ENCODE data around the gene DMRTB1.

DNA sequence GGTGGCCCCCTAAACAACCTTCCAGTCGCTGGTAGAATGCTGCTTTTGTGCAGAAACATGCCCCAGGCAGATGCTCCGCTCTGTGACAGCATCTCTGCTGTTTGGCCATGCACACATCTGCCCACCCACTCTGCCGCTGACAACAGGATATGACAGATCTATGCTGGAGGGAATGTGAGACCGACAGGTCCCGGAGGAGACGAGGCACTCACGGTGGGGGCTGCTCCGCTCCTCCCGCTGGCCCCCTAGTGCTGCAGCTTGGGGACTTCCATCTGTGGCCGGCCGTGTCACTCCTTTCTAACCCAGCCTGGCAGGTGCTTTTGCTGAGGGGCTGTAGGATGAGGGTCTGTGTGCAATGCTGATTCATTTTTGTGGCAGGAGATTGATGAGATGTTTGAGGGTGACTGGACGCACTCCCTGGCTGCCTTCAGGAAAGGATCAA, 49.1 kb upstream of the DMRTB1 start:
- TF ChIP-seq, protein P1, sequence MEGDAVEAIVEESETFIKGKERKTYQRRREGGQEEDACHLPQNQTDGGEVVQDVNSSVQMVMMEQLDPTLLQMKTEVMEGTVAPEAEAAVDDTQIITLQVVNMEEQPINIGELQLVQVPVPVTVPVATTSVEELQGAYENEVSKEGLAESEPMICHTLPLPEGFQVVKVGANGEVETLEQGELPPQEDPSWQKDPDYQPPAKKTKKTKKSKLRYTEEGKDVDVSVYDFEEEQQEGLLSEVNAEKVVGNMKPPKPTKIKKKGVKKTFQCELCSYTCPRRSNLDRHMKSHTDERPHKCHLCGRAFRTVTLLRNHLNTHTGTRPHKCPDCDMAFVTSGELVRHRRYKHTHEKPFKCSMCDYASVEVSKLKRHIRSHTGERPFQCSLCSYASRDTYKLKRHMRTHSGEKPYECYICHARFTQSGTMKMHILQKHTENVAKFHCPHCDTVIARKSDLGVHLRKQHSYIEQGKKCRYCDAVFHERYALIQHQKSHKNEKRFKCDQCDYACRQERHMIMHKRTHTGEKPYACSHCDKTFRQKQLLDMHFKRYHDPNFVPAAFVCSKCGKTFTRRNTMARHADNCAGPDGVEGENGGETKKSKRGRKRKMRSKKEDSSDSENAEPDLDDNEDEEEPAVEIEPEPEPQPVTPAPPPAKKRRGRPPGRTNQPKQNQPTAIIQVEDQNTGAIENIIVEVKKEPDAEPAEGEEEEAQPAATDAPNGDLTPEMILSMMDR (IDR thresholded peaks at IDR 0.05; ENCODE audit: poor library complexity, severe bottlenecking) = no peak
- TF ChIP-seq SMC3 (conservative IDR thresholded peaks at IDR 0.05; ENCODE audit: poor library complexity) = no peak
- TF ChIP-seq, protein P2, sequence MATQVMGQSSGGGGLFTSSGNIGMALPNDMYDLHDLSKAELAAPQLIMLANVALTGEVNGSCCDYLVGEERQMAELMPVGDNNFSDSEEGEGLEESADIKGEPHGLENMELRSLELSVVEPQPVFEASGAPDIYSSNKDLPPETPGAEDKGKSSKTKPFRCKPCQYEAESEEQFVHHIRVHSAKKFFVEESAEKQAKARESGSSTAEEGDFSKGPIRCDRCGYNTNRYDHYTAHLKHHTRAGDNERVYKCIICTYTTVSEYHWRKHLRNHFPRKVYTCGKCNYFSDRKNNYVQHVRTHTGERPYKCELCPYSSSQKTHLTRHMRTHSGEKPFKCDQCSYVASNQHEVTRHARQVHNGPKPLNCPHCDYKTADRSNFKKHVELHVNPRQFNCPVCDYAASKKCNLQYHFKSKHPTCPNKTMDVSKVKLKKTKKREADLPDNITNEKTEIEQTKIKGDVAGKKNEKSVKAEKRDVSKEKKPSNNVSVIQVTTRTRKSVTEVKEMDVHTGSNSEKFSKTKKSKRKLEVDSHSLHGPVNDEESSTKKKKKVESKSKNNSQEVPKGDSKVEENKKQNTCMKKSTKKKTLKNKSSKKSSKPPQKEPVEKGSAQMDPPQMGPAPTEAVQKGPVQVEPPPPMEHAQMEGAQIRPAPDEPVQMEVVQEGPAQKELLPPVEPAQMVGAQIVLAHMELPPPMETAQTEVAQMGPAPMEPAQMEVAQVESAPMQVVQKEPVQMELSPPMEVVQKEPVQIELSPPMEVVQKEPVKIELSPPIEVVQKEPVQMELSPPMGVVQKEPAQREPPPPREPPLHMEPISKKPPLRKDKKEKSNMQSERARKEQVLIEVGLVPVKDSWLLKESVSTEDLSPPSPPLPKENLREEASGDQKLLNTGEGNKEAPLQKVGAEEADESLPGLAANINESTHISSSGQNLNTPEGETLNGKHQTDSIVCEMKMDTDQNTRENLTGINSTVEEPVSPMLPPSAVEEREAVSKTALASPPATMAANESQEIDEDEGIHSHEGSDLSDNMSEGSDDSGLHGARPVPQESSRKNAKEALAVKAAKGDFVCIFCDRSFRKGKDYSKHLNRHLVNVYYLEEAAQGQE (IDR thresholded peaks at IDR 0.05; ENCODE audit: borderline replicate concordance) = no peak
- no peak for TF ChIP-seq TAF1 (IDR thresholded peaks at IDR 0.05; ENCODE audit: low read depth)
